ENCODE data around the gene AKAP6. TPM values are rescaled to one million over a fixed set of nuclear protein-coding genes. Genes with fewer than 3 reads are reported as not detected.
"Not testable (repeated sequence)": the region's sequence is repeated elsewhere in the genome, so short reads cannot be mapped to it uniquely, and the experiment has no call there.

The AKAP6 gene
- total RNA-seq, 1 donor from 2014 or later = 130 TPM

- DNase-seq (ENCODE audit: low read depth) = no peak
Measured at GRCh38 chr14:32443890-32444661, 115.0 kb downstream of the AKAP6 start.

GRCh38 chr14:32447371-32447770, 118.3 kb downstream of the AKAP6 start:
- DNase-seq (ENCODE audit: low read depth) = no peak

- DNase-seq (ENCODE audit: low read depth) = no peak
Measured at GRCh38 chr14:32449648-32450047, 120.5 kb downstream of the AKAP6 start.

- no peak for DNase-seq (ENCODE audit: low read depth)
Measured at GRCh38 chr14:32450919-32451675, 122.0 kb downstream of the AKAP6 start.

DNA sequence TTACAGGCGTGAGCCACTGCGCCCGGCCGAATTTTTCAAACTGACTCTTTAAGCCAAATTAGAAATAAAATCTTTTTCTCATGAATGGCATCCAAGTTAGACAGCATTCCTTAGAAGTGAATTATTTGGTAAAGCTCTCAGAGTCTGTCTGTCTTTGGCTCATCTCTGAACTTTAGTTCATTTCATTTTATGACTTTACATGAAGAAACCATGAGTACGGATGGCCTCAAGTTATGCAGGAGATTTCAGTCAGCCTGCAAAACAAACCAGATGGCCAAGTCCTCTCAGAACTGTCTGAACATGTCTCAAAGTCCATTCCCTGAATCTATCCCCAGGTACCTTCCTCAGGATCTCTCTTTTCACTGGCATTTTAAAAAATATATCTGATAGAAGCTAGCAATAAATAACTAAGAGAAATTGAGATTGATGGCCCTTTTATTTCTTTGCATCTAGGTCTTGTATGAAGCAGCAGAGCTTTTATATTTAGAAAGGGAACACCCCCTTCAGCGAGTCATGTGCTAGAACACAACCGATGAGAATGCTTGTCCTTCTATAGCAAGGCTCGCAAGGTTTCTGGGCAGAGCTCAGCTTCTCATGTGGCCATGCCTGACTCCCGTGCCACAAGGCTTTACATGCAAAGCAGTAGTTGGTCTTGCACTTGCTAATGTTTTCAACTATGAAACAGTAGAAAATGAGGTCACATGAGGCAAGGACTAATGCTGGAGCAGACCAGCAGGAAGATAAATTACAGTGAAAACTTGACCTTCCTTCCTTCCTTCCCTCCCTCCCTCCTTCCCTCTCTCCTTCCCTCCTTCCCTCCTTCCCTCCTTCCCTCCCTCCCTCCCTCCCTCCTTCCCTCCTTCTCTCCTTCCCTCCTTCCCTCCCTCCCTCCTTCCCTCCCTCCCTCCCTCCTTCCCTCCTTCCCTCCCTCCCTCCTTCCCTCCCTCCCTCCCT, 125.0 kb downstream of the AKAP6 start:
- DNase-seq (ENCODE audit: low read depth) = no peak

- peak; percentile 50 for DNase-seq (ENCODE audit: low read depth)
Measured at GRCh38 chr14:32457213-32457920, 128.3 kb downstream of the AKAP6 start.

- DNase-seq (ENCODE audit: low read depth) = no peak
Measured at GRCh38 chr14:32458720-32459119, 129.6 kb downstream of the AKAP6 start.

GRCh38 chr14:32460267-32460666, 131.2 kb downstream of the AKAP6 start:
- DNase-seq (ENCODE audit: low read depth) = no peak

- DNase-seq (ENCODE audit: low read depth) = not testable (repeated sequence)
Measured at GRCh38 chr14:32462553-32462952, 133.5 kb downstream of the AKAP6 start.

GRCh38 chr14:32468955-32469354, 139.9 kb downstream of the AKAP6 start:
- DNase-seq (ENCODE audit: low read depth) = peak; percentile 57

GRCh38 chr14:32469388-32470160, 140.5 kb downstream of the AKAP6 start:
- DNase-seq (ENCODE audit: low read depth) = peak; percentile 55

DNA sequence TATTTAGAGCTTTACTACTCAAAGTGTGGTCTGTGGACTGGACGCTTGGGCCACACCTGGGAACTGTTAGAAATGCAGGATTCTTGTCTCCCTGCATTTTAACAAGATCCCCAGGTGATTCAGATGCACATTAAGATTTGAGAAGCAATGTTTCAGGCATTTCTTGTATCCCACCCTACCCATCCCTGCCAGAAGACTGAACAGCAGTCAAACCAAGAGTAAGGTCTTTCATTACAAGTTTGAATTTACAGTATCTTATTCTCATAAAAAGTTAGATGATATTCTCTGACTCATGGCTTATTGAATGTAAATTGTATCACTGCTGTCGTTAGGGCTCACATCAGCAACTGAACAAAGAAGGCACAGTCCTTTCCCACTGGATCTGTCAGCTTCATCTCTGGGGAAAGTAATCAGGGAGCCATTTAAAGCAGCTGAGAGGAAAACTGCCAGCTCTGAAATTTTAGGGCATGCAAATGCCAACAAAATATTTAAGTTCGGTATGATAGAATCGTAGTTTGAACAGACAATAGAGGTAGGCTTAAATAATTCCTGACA, 141.1 kb downstream of the AKAP6 start:
- DNase-seq (ENCODE audit: low read depth) = peak; percentile 37

DNA sequence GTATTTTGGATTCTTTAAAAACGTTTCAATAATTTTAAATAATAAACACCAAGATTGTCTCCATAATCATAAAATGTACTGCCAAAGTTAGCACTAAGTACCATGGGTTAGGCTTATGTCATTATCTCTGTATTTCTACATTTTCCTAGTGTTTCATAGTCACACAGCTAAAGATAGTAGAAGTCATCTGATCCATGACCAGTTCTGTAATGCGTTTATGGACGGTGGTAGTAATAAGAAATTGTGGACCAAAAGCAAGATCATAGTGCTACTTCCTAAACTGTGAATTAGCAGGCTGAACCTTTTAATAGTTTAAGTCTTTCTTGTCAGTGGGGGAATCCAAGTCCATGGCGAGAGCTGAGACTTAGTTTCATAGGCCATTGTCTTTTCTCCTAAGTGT, 142.1 kb downstream of the AKAP6 start:
- DNase-seq (ENCODE audit: low read depth) = no peak

- peak; percentile 56 for DNase-seq (ENCODE audit: low read depth)
Measured at GRCh38 chr14:32472076-32472475, 143.0 kb downstream of the AKAP6 start.

GRCh38 chr14:32472512-32473463, 143.7 kb downstream of the AKAP6 start:
- DNase-seq (ENCODE audit: low read depth) = peak; percentile 94

GRCh38 chr14:32473464-32473855, 144.4 kb downstream of the AKAP6 start:
- peak; percentile 71 for DNase-seq (ENCODE audit: low read depth)

DNA sequence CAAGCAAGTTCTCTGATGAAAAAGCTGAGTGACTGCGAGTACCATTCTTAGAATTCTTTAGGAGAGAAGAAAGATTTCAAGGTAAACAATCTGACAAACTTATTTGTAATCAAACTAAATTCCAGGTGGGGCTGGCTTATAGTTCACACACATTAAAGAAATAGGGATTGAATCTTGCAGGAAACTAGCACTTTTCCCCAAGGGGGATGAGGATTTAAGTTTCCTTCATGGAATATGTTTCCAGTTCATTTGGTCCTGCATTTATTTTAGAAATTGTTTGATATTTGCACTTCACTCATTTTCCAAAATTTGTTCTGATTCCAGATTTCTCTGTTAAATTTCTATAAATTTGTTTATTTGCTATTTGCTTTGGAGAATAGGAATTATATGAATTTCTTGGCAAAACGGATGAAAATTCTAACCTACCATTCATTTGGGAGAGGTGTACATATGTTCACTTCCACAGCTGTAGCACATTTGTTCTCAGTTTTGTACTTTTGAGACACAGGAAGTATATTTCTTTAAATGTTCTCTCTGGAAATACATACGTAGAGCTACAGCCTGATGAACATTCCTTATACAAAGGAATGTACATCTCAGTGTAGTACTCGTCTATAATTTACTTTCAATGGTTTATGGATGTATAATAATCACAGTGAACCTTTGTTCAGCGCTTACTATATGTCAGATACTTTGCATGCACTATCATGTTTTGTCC, 145.5 kb downstream of the AKAP6 start:
- no peak for DNase-seq (ENCODE audit: low read depth)

DNA sequence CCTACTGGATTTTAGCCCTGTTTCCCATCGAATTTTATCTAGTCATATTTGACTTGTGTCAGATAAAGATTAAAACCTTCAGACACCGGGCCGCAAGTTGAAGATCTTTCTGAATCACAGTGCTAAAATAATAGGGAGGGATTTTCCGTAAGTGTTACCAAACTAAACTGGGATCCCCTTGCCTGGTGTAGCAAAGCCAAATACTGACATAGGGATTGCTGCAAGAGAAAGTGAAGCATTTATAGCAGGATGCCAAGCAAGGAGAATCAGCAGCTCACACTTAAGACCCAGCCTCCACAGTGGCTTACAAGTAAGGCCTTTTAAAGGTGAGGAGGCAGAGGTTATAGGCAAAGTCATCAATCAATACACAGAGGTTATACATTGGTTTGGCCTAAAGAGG, 147.4 kb downstream of the AKAP6 start:
- no peak for DNase-seq (ENCODE audit: low read depth)
